GM13976 (cell line): ENCODE data around the gene SLC16A1.
A peak's percentile ranks its signal among the peaks of the same experiment; 100 is the strongest.

Source experiments
- DNase-seq: peaks from one replicate; pipeline ENCODE4 v3.0.0; 2012; ENCODE audit warnings: low spot score
- CTCF ChIP-seq: IDR thresholded peaks from 2 replicates; pipeline ENCODE4 v1.5.1; 2012; ENCODE audit warnings: borderline replicate concordance, mild to moderate bottlenecking; ENCODE audit not compliant: insufficient read depth; ENCODE audit errors: extremely low read depth, missing control alignments, control extremely low read depth
- in situ Hi-C: fragments of 300-500 bp; cut with MboI; formaldehyde crosslinking; loops from one replicate; pipeline ENCODE4 v1.12.0; 2022; ENCODE audit warnings: low sequenced_read_pairs, mixed read lengths, inconsistent platforms; ENCODE audit not compliant: unreplicated experiment

The SLC16A1 gene

GRCh38 chr1:112956544-112957132, 642 bp upstream of the SLC16A1 start:
- in situ Hi-C loops = no loop called here
- TF ChIP-seq CTCF = no peak
- DNase-seq = no peak

GRCh38 chr1:112954945-112955772, 837 bp downstream of the SLC16A1 start:
- in situ Hi-C loops = no loop called here
- TF ChIP-seq CTCF = no peak
- peak; percentile 49 for DNase-seq

- no peak for TF ChIP-seq CTCF
- in situ Hi-C loops = no loop called here
- DNase-seq = no peak
These were observed 1.9 kb downstream of the SLC16A1 start for GRCh38 chr1:112954017-112954650.

GRCh38 chr1:112950426-112950825, 5.6 kb downstream of the SLC16A1 start:
- TF ChIP-seq CTCF = no peak
- in situ Hi-C loops = no loop called here

GRCh38 chr1:112946683-112947082, 9.3 kb downstream of the SLC16A1 start:
- no peak for TF ChIP-seq CTCF
- DNase-seq = no peak
- in situ Hi-C loops = no loop called here

More at GRCh38 chr1:112950426-112950825, 5.6 kb downstream of the SLC16A1 start:
- no peak for DNase-seq

GRCh38 chr1:112939810-112940209, 16.2 kb downstream of the SLC16A1 start:
- in situ Hi-C loops = no loop called here
- no peak for DNase-seq
- no peak for TF ChIP-seq CTCF
